GOT3 (cell line): ENCODE data around the gene CELSR2.

Experiments used
- DNase-seq: peaks from one replicate; lab custom pipeline; 2025; ENCODE audit warnings: mixed read lengths; lab: John Stamatoyannopoulos, UW

The CELSR2 gene

GRCh38 chr1:109228167-109228566 lies 21.2 kb upstream of the CELSR2 start:
- DNase-seq = no peak

- DNase-seq = no peak
Observed at GRCh38 chr1:109229531-109230127, 19.7 kb upstream of the CELSR2 start.

DNA sequence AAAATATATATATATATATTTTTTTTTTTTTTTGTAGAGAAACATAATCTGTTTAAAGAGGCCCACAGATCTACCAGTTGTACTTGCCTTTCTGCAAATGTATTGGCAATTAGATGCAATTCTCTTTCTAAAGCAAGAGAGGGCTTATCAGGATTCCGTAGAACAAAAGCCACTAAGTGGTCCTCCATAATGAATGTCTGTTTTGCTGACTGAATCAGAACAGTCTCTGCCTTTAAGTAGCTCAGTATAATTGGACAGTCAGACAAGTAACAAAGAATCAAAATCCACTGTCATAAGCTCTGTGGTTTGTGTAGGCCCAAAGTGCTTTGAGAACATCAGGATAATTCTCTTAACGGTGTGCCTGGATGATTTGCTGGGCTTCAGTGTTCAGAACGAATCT lies 18.3 kb upstream of the CELSR2 start:
- no peak for DNase-seq

DNA sequence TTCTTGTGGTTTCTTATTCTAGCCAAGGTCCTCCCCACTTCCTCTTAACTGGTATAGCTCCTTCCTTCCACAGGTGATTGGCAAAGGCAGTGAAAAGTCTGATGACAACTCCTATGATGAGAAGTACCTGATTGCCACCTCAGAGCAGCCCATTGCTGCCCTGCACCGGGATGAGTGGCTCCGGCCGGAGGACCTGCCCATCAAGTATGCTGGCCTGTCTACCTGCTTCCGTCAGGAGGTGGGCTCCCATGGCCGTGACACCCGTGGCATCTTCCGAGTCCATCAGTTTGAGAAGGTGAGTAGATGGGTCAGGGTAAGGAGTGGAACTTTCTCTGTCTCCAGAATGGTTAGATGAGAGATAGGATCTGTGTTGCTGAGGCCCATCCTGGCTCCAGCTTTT lies 14.2 kb upstream of the CELSR2 start:
- DNase-seq = no peak

DNA sequence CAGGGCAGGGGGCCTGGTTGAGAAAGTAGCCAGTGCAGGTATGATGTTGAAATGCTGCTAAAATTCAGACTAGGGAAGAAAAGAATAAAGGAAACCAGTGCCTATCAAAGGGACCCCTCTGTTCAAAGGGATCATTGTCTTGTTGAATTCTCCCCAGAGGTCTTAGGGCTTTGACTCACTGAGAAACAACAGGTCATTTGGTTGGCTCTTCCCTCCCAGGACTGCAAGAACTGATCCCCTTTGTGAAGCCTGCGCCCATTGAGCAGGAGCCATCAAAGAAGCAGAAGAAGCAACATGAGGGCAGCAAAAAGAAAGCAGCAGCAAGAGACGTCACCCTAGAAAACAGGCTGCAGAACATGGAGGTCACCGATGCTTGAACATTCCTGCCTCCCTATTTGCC lies 11.8 kb upstream of the CELSR2 start:
- DNase-seq = no peak

GRCh38 chr1:109238382-109238781 lies 11.0 kb upstream of the CELSR2 start:
- DNase-seq = no peak

DNA sequence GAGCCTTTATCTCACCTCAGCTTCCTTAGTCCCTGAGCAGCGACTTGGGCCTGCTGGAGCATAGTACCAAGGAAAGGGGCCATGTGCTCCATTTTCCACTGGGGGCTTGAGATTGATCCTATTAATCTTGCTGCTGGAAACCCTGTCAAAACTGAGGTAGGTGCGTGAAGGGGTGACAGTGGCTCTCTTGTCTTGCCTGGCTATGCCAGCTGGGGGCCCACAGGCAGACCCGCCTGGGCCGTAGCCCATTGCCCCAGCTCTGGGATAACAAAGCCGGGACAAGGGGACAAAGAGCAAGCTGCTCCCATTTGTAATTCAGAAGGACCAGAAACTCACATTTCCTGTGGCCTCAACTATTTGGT lies 10.3 kb upstream of the CELSR2 start:
- DNase-seq = no peak

DNA sequence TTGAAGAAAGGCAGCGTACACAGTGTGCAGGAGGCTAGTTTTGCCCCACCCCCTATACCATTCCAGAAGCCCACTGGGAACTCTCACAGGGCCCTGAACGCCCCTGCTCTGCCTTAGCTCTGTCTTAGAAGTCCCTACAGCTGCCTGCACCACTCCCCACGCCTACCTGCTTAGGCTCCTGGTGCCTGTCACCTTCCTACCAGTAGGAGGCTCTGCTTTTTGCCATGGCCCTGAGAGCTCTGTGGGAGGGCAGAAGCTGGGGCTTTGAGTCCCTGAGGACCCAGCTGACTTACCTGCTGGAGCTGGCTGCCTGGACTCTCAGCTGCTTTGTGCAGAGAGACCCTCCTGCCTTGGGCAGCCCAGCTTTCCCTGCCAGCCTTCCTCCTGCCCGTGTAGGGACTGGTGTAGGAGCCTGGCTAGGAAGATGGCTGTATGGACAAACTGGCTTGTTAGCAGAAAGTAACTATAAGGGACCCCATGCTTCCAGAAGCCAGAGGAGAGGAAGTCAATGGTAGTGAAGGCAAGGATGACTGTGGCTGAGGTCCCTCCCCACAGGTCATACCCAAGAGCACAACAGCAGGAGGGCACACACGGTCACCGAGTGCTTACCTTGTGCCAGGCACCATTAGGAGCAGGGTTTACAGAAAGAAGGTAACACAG lies 9.8 kb upstream of the CELSR2 start:
- DNase-seq = no peak

DNA sequence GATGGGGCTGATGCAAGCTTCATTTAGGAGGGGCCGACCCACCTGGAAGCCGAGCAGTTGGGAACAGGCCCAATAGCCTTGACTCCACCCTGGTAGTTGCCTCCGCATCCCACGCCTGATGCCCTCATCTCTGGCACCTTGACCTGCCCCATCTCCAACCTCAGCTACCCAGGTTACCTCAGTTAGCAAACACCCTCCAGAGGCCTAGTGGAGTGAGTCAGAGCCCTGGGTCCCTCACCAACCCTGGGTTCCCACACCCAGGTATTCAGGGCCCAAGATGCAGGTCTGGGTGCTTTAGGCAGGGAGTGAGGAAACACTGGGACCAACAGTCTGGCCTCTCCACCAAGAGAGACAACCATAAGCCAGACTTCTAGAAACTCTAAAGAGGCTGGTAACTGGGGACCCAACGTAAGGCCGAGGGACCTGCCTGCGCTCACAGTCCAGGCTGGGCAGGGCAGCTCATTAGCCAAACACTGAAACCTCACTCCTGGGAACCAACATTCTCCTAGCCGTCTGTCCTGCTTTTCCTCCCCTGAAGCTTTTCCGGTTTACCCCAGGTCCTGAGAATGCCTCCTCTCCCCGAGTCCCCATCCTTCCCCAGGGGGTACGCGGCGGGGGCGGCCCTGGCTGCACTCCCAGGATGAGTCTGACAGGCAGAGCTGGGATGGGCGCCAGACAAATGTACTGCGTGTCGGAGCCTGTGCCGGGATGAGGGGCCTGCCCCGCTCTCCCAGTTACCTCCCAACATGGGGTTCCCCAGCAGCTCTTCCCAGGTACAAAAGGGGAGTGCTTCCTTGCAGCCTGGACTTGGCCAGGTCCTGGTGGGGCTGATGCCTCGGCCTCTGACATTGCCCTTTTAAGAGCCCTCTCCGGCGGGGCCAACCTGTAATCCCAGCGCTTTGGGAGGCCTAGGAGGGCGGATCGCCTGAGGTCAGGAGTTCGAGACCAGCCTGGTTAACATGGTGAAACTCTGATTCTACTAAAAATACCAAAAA lies 8.9 kb upstream of the CELSR2 start:
- DNase-seq = peak; percentile 15

DNA sequence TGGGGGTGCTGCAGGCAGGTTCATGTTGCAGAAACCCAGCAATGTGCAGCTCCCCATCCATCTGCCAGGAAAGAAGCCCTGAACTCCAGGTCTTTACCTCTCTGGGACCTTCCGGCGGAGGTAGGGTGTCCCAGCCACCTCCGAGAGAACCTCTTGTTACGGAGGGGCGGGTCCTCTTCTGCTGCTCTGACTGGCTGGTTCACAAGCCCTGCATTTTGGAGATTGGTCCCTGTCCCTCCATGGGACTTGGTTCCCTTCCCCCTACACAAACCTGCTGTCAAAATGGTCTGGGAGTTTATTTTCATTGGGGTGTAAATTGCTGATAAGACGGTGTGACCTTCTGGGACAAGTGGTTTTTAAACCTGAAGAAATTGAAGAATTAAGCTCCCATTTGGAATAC lies 8.0 kb upstream of the CELSR2 start:
- DNase-seq = no peak

DNA sequence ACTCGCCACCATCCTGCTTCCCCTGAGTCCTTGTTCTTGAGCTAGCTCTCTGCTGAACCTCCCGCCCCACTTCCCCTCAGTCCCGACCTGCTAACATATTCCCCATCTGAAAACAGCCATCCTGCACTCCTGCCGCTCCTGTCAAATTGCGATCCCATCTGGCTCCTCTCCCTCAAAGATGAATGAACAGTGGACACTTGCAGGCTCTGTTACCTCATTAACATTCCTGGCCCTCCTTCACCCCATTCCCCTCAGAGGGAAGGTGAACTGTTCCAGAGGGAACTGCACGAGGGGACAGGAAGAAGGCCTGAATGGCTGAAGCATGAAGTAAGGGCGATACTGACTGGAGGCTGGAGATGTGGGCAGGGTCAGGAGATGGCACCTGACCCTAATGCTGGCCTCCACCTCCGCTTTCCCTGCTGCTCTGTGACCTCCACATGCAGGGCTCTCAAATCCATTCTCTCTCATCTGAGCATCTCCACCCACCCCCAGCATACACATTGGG lies 7.4 kb upstream of the CELSR2 start:
- DNase-seq = no peak

DNA sequence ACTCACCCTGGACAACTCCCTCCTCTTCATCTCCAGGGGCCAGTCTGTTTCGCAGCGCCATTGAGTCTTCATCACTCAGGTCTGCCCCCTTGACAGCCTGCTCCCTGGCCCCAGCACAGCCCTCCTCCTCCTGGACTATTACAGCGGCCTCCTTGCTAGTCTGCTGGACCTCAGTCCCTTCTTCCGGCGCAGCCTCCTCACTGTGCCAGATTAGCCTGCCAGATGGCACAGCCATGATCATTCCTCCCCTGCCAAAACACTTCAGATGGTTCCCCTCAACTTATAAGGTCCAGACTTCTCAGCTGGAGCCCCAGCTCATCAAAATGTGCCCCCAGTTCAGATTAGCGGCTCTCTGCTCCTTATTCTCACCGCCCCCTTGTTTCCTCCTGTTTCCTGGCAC lies 7.0 kb upstream of the CELSR2 start:
- no peak for DNase-seq

- no peak for DNase-seq
Observed at GRCh38 chr1:109243221-109243620, 6.1 kb upstream of the CELSR2 start.

GRCh38 chr1:109243860-109244552 lies 5.3 kb upstream of the CELSR2 start:
- no peak for DNase-seq

DNA sequence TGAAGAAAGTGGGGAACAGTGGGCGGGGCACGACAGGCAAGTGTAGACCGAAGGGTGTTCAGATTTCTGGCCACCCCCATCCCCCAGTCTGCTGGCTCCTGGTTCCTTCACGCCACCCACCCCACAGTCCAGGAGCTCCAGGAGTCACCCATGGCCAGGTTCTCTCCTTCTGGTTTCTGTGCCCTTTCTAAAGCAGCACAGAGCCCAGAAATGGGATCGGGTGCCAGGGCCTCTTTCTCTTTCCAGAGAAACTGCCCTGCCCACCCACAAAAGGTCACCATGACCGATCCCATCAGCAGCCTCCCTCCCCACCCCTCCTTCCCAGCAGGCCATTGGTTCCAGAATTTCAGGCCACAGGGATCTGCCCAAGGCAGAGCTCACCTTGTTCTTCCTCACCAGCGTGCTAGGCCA lies 3.2 kb upstream of the CELSR2 start:
- no peak for DNase-seq

GRCh38 chr1:109247401-109248365 lies 1.7 kb upstream of the CELSR2 start:
- no peak for DNase-seq

GRCh38 chr1:109248444-109248796 lies 919 bp upstream of the CELSR2 start:
- no peak for DNase-seq

GRCh38 chr1:109249654-109250401 lies 489 bp downstream of the CELSR2 start:
- DNase-seq = no peak

- no peak for DNase-seq
Observed at GRCh38 chr1:109250454-109251276, 1.3 kb downstream of the CELSR2 start.
